HG03342 (cell line): ENCODE data around the gene SENP6.

Experiments used
- ATAC-seq: cut with Tn5 transposase; IDR thresholded peaks from one replicate; pipeline ENCODE4 v1.9.1; 2021; ENCODE audit warnings: mild to moderate bottlenecking, moderate library complexity; ENCODE audit not compliant: unreplicated experiment

SENP6 gene

DNA sequence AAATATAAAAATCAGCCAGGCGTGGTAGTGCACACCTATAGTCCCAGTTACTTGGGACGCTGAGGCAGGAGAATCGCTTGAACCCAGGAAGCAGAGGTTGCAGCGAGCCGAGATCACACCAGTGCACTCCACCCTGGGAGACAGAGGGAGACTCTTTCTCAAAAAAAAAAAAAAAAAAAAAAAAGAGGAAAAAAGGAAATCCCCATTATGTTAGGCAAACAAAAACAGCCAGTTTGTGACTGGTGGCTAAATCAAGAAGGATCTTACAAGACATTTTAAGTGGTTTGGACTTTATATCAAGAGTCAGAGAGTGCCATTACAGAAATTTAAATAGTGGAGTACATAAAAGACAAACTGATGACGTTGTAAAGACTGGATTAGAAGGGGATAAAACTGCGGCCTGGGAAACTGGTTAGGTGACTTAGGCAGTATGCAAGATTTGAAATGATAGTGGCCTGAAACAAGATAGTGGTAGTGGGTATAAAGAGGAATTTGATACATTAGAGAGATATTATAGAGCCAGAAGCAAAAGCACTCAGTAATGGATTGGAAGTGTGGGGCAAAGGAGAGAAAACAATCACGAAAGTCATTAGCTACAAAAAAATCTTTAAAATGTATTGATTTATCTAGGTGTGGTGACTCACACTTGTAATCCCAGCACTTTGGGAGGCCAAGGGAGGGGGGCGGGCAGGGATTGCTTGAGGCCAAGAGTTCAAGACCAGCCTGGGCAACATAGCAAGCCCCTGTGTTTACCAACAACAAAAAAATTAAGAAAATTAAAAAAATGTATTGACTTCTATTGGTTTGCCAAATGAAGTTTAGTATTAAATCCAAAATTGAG is 145.7 kb downstream of the SENP6 start:
- ATAC-seq = no peak

DNA sequence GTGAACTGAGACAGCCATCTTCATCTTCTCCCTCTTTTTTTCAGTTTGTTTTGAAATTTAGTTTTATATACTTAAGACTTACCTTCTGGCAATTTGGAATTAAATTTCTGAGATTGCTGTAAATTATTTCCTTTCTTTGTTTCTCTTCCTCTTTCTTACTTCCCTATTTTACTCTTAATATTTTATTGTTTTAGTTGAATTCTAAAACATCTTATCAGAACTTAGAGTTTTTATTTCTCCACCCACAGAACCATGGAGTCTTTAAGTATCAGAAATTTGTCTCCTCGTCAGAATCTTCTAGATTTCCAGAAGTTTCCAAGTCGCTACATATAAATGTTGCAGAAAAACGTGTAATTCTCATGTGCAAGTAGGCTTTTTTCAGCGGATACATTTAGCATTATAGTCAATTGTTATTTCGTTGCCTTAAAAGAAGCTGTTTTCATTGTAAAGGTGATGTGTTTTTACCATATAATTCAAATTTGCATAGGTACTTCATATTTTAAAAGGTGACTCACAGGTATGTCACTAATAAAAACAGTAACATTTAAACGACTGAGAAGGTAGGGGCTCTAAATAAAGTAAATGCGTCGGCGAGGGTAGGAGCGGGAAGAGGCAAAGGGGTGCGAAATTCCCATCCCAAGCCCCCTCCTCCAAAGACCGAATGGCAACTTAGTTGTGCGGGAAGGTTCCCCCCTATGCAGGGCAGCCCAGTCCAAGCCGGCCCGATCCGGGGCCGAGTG is 146.5 kb downstream of the SENP6 start:
- peak; percentile 5 for ATAC-seq

DNA sequence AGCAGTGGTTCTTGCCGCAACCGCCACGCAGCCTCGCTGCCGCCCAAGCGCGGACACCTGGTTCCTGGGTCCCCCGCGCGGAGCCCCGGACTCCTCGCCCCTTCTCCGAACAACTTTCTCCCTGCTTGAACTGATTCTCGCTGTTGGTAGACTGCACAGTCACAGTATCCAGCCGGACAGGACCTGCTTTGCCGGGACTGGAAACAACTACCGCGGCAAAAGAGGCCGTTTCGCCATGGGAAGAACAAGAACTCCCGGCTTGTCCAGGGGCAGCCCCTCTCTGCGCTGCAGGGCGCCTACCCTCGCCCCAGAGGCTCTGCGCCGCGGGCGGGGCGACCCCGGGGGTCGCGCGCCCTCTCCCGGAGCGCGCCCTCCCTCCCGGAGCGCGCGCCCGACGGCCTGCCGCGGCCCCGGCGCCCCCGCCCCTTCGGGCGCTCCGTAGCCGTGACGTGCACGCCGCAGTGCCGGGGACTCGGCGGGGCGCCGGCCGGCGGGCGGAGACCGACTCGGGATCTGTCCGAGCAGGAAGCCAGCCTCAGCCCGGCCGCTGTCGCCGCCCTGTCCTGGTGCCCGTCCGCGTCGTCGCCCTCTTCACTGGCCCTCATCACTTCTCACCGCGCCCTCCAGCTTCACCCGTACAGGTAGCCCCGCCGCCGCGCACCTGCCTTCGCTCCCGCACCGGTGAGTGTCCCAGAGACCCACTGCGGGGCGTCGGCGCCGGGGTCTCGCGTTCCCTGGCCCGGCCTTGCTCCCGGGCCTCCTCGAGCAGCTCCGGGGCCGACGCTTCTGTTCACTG is 147.3 kb downstream of the SENP6 start, which contains the start of gene MYO6:
TSS of gene MYO6 (plus strand) at position 497 of the 796 bp plus-strand sequence. CDS start 68,309 bp downstream, outside the sequence.
- ATAC-seq = peak; percentile 69

DNA sequence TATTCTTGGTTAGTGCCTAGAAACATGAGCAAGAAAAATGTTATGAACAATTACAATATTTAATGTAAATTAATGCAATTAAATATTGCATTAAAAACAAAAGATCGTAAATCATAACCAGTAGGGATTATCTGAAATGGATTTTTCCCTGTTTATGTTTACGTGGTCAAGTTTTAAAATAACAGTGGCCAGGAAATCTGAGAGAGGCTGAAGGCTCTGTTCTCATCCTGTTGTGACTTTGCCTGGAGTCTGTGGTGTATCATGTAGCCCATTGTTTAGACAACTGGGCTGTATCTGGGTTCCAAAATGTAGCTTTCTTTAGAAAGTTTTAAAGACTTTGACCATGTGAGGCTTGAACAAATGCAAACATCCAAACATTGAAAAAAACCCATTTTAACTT is 149.8 kb downstream of the SENP6 start:
- no peak for ATAC-seq

DNA sequence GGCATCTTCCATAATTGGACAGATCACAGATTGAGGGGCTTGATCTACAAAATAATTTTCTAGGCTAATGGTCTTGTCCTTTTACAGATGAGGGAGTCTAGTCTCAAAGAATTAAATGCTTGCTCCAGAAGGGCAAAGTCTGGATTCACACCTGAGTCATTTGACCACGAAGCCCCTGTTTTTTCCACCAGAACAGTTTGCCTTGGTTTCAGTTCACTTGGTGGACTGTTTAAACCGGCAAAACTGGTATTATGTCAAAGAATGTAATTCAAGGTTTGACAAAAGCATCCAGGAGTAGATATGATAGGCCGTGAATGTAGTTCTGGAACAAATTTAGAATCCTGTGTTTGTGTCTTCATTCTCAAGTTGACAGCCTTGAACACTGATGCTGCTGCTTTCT is 150.7 kb downstream of the SENP6 start:
- no peak for ATAC-seq

DNA sequence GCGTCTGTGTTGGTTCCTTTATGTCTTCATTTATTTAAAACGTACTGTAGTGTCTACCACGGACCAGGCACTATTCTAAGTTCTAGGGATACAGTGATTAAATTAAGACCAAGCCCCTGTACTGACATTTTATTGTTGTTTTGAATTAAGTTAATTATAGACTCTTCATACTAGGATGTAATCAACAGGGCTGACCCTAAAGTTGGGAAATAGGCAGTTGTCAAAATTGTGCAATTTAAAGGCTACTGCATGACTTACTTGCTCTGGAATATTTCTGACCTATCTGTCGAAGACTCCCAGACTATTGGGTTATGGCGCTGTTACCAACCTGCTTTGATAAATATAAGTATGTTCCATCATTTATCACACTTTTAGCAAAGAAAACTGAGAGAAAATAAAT is 154.0 kb downstream of the SENP6 start:
- no peak for ATAC-seq

DNA sequence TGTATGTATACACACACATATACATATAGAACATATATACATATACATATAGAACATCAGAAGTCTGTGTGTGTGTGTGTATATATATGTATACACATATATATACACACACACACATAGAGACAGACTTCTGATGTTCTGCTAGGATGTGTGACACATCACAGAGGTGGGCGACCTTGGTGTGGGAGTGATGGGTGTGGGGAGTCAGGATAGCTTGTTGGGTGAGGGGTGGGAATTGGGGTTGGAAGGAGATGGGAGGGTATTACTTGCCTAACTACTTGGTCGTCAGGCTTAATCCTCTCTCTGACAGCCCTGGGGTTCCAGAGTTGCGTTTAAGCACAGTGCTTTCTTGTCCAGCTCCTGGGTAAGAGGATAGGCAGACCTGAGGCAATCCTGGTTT is 155.6 kb downstream of the SENP6 start:
- ATAC-seq = no peak

DNA sequence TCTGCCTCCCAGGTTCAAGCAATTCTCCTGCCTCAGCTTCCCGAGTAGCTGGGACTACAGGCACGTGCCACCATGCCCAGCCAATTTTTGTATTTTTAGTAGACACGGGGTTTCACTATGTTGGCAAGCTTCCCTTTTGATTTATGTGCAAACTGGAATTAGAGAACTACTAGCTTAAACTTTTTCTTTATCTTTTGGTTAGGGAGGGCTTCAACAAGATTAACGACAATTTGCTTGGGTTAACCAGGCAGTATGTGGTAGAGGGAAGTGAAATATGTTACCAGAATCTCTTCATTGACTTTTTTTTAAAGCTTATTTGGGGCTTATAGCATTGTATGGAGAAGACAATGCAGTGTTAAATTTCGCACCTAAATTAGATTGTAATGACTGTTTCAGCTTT is 156.4 kb downstream of the SENP6 start:
- ATAC-seq = no peak

DNA sequence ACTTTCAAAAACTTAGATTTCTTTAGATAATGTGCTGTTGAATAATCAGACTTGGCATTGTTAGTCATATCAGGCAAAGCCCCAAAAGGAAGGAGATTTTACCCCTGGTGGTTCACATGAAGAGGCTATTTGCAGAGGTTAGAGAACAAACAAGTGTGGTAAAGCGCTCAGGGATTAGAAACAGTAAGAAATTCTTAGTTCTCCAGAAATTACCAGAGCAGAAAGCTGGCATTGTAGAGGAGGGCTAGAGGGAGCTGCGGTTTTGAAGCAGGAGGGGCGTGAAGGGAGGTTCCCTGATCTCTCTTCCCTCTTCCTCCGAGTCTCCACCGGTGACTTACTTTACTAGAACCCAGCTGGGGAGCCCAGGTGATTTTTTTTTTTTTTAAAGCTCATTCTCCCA is 157.5 kb downstream of the SENP6 start:
- no peak for ATAC-seq

DNA sequence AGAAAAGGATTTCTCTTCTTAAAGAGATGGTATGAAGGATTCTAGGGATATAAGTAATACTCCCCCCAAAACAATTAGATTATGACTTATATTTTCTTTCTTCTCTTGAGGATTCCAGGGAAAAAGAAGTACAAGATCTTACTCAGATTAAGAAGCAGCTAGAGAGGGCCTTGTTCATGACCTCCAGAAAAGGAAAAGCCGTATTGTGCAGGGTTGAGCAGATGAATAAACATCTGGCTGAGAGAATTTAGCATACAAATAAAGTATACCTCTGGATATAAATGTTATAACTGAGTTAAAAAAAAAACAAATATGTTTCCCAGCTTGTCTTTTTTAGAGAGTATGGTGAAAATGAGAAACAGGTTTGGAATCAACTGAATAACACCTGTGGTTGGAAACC is 158.6 kb downstream of the SENP6 start:
- ATAC-seq = no peak

DNA sequence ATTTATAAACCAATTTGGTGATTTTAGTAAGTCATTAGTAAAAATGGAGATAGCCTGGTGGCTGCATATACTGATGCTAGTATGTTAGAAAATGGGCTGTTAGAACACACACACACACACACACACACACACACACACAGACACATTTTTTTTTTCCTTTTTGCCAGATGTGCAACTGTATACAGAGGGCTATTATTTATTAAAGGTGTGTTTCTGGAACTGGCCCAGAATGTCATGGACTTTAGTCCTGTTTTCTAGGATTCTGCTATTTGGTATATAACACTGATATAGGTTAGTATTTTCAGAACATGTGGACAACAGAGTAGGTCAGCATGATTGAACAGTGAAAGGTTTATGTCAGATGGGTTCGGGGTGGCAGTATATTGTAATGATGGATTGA is 159.8 kb downstream of the SENP6 start:
- ATAC-seq = no peak

DNA sequence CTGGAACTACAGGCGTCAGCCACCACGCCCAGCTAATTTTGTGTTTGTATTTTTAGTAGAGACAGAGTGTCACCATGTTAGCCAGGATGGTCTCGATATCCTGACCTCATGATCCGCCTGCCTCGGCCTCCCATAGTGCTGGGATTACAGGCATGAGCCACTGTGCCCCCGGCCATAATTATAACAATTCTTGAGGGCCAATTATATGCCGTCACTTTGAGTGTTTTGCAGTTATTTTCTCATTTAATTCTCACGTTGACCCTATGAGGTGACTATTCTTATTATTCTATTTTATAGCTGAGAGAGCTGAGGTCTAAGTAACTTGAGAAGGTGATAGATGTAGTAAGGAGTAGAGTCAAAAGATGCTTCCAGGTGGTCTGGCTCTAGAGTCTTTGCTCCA is 160.4 kb downstream of the SENP6 start:
- ATAC-seq = no peak

DNA sequence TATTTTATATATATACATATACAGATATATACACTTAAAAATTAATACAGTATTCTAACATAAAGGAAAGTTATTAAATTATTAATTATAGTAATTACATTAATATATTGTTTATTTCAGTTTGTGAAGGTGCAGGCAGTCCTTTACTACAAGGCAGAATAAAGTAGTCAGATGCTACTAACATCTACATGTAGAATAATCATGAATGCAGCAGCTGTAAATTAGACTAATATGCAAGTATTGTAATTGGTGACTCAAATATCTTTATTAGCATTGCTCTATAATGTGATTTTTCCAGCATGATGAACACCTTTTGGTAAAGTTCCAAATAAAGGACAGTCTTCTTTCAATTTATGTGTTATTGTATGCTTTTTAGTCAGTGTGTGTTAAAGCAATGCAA is 164.7 kb downstream of the SENP6 start:
- ATAC-seq = no peak
